Dermis blood vessel endothelial cell (primary cell): ENCODE results near the gene UNC45A. TPM values are rescaled to one million over a fixed set of nuclear protein-coding genes. Genes with fewer than 3 reads are reported as not detected.
"Not testable (repeated sequence)": the region's sequence is repeated elsewhere in the genome, so short reads cannot be mapped to it uniquely, and the experiment has no call there.

ENCODE experiments used
- DNase-seq: peaks from one replicate; pipeline ENCODE4 v3.0.0; 2010
- total RNA-seq: library from RNA; depleted of rRNA; stranded (reverse); fragments of >200 nt; gene quantifications from 2 replicates; pipeline ENCODE4 v1.2.3, GENCODE V29; 2014

Gene UNC45A, protein sequence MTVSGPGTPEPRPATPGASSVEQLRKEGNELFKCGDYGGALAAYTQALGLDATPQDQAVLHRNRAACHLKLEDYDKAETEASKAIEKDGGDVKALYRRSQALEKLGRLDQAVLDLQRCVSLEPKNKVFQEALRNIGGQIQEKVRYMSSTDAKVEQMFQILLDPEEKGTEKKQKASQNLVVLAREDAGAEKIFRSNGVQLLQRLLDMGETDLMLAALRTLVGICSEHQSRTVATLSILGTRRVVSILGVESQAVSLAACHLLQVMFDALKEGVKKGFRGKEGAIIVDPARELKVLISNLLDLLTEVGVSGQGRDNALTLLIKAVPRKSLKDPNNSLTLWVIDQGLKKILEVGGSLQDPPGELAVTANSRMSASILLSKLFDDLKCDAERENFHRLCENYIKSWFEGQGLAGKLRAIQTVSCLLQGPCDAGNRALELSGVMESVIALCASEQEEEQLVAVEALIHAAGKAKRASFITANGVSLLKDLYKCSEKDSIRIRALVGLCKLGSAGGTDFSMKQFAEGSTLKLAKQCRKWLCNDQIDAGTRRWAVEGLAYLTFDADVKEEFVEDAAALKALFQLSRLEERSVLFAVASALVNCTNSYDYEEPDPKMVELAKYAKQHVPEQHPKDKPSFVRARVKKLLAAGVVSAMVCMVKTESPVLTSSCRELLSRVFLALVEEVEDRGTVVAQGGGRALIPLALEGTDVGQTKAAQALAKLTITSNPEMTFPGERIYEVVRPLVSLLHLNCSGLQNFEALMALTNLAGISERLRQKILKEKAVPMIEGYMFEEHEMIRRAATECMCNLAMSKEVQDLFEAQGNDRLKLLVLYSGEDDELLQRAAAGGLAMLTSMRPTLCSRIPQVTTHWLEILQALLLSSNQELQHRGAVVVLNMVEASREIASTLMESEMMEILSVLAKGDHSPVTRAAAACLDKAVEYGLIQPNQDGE
- total RNA-seq = 128 and 141 TPM in 2 replicates

DNA sequence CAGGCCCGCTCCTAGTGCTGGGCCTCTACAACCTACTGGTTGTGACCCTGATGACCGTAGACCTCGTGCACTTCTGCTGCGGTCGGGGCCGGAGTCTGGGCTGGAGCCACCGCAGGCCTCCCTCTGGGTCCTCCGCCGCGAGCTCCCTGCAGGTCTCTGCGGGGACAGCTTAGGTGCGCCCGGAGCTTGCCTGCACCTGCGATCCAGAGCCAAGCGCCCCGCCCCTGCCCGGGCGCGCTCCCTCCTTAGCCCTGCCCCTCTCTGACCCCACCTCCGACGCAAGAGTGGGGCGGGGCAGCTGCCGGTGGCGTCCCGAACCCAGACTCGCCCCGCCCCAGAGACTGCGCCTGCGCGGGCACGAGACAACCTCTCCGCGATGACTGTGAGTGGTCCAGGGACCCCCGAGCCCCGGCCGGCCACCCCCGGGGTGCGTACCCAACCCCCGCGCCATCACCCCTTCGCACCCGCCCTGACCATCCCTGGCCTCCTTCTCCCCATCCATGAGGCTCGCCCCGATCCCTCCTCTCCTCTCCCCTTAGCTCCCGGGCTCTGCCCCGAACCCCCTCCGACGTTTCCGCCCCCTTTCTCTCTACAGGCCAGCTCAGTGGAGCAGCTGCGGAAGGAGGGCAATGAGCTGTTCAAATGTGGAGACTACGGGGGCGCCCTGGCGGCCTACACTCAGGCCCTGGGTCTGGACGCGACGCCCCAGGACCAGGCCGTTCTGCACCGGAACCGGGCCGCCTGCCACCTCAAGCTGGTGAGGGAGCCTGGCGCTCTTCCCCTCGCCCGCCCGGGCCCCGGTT is at the start of gene UNC45A:
Gene UNC45A (plus strand): TSS at position 337 of the 803 bp plus-strand sequence. CDS start 40 bp downstream, at position 377.
- peak; percentile 87 for DNase-seq

DNA sequence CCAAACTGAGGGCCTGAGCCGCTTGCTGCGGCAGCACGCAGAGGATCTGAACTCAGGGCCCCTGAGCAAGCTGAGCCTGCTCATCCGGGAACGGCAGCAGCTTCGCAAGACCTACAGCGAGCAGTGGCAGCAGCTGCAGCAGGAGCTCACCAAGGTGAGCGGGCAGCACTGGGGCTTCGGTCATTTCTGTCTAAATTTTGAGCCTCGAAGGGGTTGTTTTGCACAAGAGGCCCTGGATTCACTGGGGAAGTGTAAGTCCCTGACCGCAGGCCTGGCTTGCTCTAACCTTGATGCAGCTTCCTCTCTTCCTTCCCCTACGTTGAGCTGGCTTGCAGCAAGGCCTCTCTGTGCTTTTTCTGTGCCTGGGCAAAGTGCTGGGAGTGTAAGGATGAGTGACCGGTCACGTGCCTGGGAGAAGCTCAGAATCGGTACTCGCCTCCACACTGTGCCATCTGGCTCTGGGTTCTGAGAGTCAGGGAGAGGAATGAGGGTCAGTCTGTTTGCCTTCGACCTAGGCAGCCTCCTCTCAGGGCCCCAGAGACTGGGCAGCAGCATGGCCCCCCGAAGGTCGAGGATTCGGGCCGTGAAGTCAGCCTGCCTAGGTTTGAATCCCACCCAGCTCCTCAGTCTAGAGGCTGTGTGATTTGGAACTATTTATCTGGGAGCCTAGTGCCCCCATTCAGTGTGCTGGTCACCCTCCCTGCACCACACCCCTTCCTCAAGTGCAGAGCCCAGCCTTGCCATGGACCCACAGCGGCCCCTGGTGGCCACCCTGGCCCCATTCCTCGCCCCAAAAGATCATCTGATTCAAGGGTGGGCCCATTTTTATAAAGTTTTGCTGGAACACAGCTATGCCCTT is 49.4 kb upstream of the UNC45A start:
- DNase-seq = peak; percentile 85

DNA sequence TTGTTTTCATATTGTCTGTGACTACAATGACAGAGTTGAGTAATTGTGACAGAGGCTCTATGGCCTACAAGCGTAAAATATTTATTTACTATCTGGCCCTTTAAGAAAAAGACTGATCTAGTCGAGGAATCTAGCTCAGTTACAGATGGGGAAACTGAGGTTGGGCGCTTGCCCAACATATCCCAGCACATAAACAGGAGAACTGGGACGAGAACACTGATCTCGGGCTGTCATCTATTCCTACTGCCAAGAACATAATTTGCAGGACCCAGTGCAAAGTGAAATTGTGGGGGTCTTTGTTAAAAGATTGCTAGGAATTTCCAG is 48.8 kb upstream of the UNC45A start:
- DNase-seq = no peak

DNA sequence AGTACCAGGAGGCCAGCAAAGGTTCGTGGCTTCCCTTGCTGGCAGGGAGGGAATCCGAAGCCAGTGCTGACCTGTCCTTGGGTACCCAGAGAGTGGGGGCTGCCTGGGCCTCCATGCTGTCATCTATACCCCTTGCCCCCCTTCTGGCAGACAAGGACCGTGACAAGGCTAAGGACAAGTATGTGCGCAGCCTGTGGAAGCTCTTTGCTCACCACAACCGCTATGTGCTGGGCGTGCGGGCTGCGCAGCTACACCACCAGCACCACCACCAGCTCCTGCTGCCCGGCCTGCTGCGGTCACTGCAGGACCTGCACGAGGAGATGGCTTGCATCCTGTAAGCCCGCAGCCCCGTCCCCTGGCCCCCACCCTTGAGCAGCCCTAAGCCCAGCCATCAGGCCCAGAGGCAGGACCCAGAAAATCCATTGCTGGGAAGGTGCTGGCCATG is 48.0 kb upstream of the UNC45A start:
- DNase-seq = no peak

DNA sequence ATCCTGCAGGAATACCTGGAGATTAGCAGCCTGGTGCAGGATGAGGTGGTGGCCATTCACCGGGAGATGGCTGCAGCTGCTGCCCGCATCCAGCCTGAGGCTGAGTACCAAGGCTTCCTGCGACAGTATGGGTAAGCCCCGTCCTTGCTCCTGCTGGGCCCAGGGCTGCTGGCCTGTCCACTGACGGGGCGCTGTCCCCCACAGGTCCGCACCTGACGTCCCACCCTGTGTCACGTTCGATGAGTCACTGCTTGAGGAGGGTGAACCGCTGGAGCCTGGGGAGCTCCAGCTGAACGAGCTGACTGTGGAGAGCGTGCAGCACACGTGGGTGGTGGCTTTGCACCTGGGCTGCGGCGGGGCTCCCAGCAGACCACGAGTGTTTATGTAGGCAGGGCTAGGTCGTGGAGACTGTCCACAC is 45.8 kb upstream of the UNC45A start:
- DNase-seq = no peak

DNA sequence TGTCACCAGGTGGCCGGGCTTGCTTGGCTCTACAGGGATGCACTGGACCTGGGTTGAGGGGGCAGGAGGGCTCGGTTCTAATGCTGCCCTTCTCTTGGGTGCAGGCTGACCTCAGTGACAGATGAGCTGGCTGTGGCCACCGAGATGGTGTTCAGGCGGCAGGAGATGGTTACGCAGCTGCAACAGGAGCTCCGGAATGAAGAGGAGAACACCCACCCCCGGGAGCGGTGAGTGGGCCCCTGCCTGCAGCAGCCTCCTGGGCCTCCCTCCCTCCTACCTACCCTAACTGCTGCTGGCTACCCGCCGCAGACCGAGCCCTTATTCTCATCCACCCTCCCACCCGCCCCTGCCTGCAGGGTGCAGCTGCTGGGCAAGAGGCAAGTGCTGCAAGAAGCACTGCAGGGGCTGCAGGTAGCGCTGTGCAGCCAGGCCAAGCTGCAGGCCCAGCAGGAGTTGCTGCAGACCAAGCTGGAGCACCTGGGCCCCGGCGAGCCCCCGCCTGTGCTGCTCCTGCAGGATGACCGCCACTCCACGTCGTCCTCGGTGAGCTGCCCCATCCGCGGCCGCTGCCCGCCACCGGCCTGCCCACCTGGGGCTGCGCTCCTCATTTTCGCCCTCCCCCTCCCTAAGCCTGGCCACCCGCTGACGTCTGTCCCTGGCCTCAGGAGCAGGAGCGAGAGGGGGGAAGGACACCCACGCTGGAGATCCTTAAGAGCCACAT is 45.2 kb upstream of the UNC45A start:
- no peak for DNase-seq

DNA sequence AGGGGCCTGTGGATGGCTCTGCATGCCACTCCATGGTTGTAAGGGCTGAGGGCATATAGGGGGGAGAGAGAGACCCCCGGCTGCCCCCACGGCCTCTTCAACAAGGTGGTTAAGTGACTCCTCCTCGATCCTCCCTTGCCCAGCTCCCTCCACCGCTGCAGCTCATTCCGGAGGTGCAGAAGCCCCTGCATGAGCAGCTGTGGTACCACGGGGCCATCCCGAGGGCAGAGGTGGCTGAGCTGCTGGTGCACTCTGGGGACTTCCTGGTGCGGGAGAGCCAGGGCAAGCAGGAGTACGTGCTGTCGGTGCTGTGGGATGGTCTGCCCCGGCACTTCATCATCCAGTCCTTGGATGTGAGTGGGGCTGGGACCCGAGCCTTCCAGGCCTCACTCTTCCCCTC is 44.2 kb upstream of the UNC45A start:
- no peak for DNase-seq

DNA sequence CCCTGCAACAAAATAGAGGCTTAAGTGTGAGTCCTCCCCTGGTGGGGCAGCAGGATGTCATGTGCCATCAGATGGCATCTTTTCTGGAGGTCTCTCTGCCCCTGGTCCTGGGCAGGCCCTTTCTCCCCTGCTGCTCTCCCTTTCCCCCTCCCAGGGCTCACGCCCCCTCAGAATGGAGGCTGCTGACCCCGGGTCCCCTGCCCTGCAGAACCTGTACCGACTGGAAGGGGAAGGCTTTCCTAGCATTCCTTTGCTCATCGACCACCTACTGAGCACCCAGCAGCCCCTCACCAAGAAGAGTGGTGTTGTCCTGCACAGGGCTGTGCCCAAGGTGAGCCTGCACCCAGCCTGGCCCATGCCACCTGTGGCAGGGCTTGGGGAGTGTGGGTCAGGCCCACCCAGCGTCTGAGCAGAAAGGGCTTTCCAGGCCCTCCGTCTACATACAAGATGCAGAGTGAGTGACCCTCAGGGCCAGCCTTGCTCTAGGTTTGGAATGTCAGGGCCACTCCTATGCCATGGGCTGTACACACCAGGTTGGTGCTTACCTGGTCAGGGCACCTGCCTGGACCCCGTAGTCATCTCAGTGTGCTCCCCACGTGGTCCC is 43.6 kb upstream of the UNC45A start:
- DNase-seq = no peak

DNA sequence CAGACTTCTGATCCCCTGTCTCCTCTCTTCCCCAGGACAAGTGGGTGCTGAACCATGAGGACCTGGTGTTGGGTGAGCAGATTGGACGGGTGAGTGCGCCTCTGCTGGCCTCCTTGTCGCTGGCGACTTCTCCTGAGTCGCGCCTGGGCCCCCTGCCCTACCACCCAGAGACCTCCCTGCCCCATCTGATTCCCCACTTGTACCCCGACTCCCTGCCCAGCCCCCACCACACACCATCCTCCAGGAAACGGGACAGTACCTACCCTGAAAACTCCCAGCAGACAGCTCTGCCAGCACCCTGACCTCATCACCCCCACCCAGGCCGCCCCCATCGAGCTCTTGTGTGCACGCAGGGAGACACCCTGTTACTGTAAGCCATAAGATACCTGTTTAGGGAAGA is 43.1 kb upstream of the UNC45A start:
- no peak for DNase-seq

DNA sequence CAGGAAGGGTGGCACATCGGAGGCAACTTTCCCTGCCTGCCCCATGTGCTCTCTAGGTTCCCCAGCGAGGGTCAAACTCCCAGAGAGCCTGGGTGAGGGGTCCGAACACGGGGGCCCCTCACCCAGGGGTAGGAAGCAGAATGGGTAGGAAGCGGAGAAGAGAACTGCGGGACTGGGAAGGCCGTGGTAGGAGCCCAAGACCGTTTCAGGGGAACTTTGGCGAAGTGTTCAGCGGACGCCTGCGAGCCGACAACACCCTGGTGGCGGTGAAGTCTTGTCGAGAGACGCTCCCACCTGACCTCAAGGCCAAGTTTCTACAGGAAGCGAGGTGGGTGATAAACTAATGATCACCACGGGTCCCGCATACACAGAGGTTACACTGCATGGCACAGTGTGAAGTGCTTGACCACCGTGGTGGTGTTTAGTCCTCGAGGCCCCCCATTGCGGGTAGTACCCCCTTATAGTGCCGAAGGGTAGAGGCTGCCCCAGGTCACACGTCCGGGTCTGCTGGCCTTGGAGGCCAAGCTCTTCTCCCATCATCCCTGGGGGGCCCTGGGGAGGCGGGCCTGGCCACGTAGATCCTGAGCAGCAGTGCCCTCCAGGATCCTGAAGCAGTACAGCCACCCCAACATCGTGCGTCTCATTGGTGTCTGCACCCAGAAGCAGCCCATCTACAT is 42.4 kb upstream of the UNC45A start:
- DNase-seq = no peak

DNA sequence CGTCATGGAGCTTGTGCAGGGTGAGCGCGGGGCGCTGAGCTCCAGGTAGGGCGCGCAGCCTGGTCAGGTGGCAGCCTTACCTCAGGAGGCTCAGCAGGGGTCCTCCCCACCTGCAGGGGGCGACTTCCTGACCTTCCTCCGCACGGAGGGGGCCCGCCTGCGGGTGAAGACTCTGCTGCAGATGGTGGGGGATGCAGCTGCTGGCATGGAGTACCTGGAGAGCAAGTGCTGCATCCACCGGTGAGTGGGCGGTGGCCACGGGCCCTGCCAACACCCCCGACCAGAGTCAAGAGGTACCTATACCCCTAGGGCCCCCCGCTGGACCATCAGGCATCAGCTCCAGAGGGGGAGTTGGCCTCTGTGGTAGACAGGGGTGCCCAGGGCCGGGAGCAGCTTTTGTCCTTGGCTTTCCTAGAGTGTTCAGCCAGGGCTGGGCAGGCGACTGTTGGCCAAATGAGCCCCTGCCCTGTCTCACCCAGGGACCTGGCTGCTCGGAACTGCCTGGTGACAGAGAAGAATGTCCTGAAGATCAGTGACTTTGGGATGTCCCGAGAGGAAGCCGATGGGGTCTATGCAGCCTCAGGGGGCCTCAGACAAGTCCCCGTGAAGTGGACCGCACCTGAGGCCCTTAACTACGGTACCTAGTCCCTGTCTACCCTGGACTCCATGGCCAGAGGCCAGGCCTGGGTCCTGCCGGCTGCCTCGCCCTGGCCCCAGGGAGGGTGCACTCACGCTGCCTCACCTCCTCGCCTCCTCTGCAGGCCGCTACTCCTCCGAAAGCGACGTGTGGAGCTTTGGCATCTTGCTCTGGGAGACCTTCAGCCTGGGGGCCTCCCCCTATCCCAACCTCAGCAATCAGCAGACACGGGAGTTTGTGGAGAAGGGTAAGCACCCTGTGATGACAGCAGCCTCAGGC is 41.7 kb upstream of the UNC45A start:
- no peak for DNase-seq

DNA sequence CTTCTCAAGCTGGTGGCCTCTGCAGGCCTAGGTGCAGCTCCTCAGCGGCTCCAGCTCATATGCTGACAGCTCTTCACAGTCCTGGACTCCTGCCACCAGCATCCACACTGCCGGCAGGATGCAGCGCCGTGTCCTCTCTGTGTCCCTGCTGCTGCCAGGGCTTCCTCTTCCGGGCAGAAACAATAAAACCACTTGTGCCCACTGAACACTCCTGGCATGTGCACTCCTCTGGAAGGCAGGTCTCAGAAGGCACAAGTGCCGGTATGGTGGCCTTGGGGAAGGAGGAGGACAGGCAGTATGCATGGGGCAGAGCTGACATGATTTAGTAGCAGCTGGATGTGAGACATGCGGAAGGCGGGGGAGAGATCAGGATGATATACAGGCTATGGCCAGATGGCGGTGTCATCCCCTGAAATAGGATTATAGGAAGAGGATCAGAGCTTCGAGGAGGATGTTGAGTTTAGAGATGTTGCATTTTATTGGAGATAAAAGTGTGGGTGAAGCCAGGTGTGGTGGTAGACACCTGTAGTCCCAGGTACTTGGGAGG is 39.4 kb upstream of the UNC45A start:
- DNase-seq = peak; percentile 44

DNA sequence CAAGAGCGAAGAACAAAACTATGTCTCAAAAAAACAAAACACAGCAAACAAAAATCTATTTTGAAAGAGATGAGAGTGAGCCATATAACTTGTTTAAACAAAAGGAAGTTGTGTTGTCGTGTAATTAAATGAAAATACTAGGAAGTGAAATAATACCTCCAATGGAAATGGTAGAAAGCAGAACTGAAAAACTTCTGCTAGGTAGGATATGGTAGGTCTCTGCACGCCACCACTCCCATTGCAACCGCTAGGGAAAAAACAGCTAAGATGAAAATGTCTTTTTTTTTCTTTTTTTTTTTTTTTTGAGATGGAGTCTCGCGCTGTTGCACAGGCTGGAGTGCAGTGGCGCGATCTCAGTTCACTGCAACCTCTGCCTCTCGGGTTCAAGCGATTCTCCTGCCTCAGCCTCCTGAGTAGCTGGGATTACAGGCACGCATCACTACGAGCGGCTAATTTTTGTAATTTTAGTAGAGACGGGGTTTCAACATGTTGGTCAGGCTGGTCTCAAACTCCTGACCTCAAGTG is 37.9 kb upstream of the UNC45A start:
- DNase-seq = not testable (repeated sequence)

DNA sequence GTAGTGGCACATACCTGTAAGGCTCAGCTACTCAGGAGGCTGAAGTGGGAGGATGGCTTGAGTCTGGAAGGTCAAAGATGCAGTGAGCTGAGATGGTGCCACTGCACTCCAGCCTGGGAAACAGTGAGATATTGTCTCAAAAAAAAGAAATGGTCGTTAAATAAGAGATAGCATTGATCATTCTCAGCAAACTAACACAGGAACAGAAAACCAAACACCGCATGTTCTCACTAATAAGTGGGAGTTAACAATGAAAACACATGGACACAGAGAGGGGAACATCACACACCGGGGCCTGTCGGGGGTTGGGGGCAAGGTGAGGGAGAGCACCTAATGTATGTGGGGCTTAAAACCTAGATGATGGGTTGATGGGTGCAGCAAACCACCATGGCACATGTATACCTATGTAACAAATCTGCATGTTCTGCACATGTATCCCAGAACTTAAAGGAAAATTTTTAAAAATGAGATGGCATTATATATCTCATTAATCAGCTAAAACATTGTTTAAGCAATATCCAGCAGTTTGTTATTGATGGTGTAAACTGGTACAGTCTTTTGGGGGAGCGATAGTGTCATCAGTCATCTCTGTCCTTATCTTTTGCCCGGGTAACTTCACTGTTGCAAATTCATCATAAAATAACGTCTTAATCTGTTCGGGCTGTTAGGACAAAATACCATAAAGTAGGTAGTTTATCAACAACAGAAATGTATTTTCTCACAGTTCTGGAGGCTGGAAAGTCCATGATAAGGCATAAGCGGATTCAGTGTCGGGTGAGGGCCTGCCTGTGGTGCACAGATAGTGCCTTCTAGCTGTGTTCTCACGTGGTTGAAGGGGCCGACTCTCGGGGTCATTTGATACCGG is 33.7 kb upstream of the UNC45A start:
- DNase-seq = peak; percentile 7

DNA sequence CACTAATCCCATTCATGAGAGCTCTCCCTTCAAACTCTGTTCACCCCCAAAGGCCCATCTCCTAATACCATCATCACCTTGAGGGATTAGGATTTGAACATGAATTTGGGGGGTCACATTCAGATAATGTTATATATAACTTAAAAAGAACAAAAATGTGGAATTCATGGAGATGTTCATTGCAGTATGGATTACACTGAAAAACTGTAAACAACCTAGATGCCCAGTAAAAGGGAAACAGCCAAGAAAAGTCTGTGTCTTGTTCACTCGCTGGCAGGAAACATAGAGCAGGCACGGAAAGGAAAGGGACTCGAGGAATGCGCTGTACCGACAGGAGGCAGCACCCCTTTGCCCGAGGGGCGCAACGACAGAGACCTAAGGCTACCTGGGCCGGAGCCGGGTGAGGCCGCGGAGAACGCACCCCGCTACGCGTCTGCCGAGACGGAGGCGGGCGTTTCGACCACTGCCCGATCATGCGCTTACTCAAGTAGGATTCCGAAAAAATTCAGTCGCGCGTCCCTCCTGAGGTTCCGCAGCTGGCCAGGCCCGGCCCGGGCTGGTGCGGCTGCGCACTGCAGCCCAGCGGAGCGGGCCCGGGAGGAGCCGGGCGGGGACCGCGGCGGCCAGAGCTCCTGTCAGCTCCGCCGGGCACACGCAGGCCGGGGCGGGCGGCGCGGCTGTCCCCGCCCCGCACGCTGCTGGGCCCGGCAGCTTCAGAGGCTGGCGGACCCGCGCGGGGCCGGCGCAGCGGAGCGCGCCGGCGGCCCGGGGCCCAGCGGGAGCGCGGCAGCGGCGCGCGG is 32.8 kb upstream of the UNC45A start:
- peak; percentile 83 for DNase-seq
